Measurements from ENCODE around the gene GNA12.
"Not testable (repeated sequence)": the region's sequence is repeated elsewhere in the genome, so short reads cannot be mapped to it uniquely, and the experiment has no call there.

Gene GNA12

GRCh38 chr7:2757904-2758672 is 86.0 kb downstream of the GNA12 start:
- peak; percentile 4 to 32 (median 23) for DNase-seq (ENCODE audit: low read depth in 3 of 3, low spot score in 1 of 3)

GRCh38 chr7:2757361-2757903 is 86.7 kb downstream of the GNA12 start:
- no peak for DNase-seq (ENCODE audit: low read depth in 3 of 3, low spot score in 1 of 3)

- no peak for DNase-seq (ENCODE audit: low read depth in 3 of 3, low spot score in 1 of 3)
Observed at GRCh38 chr7:2755531-2755930, 88.6 kb downstream of the GNA12 start.

GRCh38 chr7:2754912-2755311 is 89.2 kb downstream of the GNA12 start:
- no peak for DNase-seq (ENCODE audit: low read depth in 3 of 3, low spot score in 1 of 3)

DNA sequence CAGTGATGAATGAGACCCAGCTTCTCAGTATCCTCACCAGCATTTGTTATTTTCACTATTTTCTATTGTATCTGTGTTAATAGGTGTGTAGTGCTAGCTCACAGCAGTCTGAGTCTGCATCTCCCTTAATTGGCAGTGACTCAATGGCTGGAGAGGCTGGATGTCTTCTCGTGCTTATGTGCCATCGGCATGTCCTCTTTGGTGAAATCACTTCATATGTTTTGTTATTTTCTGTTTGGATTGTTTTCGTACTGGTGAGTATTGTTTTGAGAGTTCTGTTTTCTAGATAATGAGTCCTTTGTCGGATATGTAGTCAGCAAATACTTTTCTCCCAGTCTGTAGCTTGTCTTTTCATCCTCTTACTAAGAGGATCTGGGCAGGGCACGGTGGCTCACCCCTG is 90.0 kb downstream of the GNA12 start:
- no peak for DNase-seq (ENCODE audit: low read depth in 3 of 3, low spot score in 1 of 3)

GRCh38 chr7:2753148-2753547 is 91.0 kb downstream of the GNA12 start:
- no peak for DNase-seq (ENCODE audit: low read depth in 3 of 3, low spot score in 1 of 3)

DNA sequence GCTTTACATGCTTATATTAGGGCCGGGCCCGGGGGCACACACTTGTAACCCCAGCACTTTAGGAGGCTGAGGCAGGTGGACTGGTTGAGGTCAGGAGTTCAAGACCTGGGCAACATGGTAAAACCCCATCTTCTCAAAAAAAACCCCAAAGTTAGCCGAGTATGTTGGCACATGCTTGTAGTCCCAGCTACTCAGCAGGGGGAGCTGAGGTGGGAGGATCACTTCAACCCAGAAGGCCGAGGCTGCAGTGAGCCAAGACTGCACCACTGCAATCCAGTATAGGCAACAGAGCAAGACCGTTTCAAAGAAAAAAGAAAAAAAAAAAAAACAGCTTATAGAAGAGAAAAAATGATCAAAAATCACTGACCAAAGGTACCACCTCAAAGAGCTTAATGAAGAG is 93.0 kb downstream of the GNA12 start:
- DNase-seq (ENCODE audit: low read depth in 3 of 3, low spot score in 1 of 3) = no peak

GRCh38 chr7:2750004-2750407 is 94.1 kb downstream of the GNA12 start:
- no peak for DNase-seq (ENCODE audit: low read depth in 3 of 3, low spot score in 1 of 3)

DNA sequence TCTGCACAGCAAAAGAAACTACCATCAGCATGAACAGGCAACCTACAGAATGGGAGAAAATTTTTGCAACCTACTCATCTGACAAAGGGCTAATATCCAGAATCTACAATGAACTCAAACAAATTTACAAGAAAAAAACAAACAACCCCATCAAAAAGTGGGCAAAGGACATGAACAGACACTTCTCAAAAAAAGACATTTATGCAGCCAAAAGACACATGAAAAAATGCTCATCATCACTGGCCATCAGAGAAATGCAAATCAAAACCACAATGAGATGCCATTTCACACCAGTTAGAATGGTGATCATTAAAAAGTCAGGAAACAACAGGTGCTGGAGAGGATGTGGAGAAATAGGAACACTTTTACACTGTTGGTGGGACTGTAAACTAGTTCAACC is 95.4 kb downstream of the GNA12 start:
- not testable (repeated sequence) for DNase-seq (ENCODE audit: low read depth in 3 of 3, low spot score in 1 of 3)

GRCh38 chr7:2743523-2744185 is 100.5 kb downstream of the GNA12 start:
- not testable (repeated sequence) for DNase-seq (ENCODE audit: low read depth in 3 of 3, low spot score in 1 of 3)

- no peak for DNase-seq (ENCODE audit: low read depth in 3 of 3, low spot score in 1 of 3)
Observed at GRCh38 chr7:2738766-2739549, 105.2 kb downstream of the GNA12 start.

- no peak for DNase-seq (ENCODE audit: low read depth in 3 of 3, low spot score in 1 of 3)
Observed at GRCh38 chr7:2737771-2738540, 106.2 kb downstream of the GNA12 start.

DNA sequence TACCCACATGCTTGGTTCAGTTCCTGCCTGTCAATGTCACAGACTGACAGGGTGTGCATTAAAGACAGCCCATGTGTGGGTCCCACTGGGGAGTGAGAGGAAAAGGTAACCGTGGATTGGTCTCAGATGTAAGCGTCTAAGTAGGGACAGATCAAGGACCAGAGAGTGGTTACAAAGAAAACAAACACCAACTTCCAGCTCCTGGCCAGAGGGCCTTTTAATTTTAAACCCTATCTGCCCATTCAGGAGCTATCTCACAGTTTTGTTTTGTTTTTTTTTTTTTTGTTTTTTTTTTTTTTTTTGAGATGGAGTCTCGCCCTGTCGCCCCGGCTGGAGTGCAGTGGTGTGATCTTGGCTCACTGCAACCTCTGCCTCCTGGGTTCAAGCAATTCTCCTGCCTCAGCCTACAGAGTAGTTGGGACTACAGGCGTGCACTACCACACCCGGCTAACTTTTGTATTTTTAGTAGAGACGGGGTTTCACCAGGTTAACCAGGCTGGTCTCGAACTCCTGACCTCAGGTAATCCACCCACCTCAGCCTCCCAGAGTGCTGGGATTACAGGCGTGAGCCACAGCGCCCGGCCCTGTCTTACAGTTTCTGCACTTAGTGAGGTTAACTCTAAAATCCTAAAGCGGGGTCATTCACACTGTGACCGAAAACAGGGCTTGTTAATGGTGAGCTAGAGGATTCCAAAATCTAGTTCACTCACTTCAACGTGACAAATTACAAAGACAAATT is 106.9 kb downstream of the GNA12 start:
- DNase-seq (ENCODE audit: low read depth in 3 of 3, low spot score in 1 of 3) = not testable (repeated sequence)

DNA sequence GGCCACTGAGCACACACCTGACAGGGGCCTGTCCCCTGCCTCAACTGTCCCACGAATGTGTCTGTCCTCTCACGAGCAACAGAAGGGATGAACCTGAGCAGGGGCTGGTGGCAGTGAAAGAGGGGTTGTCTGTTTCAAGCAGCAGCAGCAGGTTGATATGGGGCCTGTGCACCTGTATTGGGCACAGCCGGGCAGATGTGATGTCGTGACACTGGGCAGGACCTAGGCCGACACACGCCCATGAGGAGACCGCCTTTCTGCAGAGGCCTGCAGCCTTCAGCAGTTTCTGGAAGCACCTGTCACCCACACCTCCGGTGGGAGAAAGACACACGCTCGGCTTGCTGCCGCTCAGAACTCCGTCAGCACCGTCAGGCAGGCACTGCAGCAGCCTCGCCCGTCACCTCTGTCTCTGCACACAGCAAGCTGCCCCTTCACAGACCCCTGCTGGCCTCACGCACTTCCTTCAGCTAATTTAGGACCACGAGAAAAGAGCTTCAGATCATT is 107.6 kb downstream of the GNA12 start:
- no peak for DNase-seq (ENCODE audit: low read depth in 3 of 3, low spot score in 1 of 3)

GRCh38 chr7:2735744-2736143 is 108.4 kb downstream of the GNA12 start:
- no peak for DNase-seq (ENCODE audit: low read depth in 3 of 3, low spot score in 1 of 3)

GRCh38 chr7:2734751-2735571 is 109.1 kb downstream of the GNA12 start:
- DNase-seq (ENCODE audit: low read depth in 3 of 3, low spot score in 1 of 3) = no peak

GRCh38 chr7:2734084-2734686 is 109.9 kb downstream of the GNA12 start:
- no peak for DNase-seq (ENCODE audit: low read depth in 3 of 3, low spot score in 1 of 3)

- DNase-seq (ENCODE audit: low read depth in 3 of 3, low spot score in 1 of 3) = no peak
Observed at GRCh38 chr7:2732959-2733584, 111.0 kb downstream of the GNA12 start.

Data from stimulated activated CD4-positive, alpha-beta T cell treated with anti-CD3 and anti-CD28 coated beads, TNF-alpha, amount 100 ng/mL, for 1 hour (primary cell).